NCI-H146 (cell line): ENCODE measurements around the gene GM2A.
"Not testable (repeated sequence)": the region's sequence is repeated elsewhere in the genome, so short reads cannot be mapped to it uniquely, and the experiment has no call there.

Source experiments
- DNase-seq: peaks from one replicate; lab custom pipeline; 2025; lab: John Stamatoyannopoulos, UW

The GM2A gene

GRCh38 chr5:151253605-151253950, 593 bp downstream of the GM2A start:
- no peak for DNase-seq

DNA sequence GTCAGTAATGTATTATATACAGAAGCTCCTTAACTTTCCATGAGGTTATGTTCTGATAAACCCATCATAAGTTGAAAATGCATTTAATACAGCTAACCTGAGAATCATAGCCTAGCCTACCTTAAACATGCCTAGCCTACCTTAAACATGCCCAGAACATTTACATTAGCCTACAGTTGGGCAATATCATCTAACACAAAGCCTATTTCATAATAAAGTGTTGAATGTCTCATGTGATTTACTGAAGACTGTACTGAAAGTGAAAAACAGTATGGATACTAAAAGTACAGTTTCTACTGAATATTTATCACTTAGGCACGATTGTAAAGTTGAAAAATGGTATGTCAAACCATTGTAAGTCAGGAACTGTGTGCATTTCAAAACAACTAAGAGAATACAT, 1.6 kb downstream of the GM2A start:
- DNase-seq, result no peak

DNA sequence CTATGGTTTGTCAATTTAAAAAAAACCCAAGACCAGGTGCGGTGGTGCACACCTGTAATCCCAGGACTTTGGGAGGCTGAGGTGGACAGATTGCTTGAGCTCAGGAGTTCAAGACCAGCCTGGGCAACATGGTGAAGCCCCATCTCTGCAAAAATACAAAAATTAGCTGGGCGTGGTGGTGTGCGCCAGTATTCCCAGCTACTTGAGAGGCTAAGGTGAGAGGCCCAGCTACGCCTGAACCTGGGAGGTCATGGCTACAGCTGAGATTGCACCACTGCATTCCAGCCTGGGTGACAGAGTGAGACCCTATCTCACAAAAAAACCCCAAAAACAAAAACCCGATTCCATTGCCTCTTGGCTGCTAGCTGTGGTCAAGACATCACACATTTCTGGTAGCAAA, 2.0 kb downstream of the GM2A start:
- not testable (repeated sequence) for DNase-seq

DNA sequence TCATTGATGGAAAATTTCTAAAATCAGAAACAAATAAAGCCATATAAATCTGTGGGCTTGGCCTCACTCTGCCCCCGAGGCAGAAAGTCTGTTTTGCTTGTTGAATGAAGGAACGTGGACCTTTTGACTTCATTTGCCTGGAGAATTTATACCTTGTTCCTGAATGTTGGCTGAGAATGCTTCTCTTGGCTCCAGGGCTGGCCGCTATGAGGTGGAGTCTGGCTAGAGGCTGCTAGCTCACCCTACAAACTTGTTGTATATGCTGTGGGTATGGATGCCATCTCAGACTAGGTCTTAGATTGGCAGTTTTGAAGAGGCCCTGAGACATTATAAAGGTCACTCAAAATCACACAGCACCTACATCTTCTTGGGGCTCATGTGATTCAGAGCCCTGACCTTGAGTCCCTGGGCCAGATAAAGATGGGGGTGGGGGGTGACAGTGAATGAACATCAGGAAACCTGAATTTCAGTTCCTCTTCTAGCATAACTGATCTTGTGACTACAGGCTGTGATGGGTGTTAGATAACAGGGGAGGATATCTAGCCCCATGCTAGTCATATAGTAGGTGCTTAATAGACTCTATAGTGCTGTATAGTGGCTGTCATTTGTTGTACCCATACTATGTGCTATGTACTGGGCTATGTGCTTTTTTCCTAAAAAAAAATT, 2.8 kb downstream of the GM2A start:
- DNase-seq, result no peak

- no peak for DNase-seq
Observed at GRCh38 chr5:151257731-151258181, 4.8 kb downstream of the GM2A start.

- no peak for DNase-seq
Observed at GRCh38 chr5:151258201-151258611, 5.2 kb downstream of the GM2A start.

DNA sequence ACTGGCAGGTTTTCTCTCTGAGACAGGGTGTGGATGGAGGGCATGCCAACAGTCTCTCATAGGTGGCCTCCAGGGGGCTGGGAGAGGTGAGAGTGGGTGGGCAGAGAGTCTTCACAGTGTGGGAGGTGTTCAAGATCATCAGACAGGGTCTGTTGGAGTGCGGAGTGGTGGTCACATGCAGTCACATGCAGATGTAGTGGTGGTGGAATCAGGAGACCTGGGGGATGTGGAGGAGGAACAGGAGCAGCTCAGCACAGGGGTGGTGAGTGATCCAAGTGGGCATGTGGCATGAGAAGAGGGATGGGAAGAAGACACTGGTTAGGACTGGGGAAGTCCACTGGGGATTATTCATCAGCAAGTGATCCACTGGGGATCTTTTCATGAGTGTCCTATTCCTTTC, 5.8 kb downstream of the GM2A start:
- no peak for DNase-seq

DNA sequence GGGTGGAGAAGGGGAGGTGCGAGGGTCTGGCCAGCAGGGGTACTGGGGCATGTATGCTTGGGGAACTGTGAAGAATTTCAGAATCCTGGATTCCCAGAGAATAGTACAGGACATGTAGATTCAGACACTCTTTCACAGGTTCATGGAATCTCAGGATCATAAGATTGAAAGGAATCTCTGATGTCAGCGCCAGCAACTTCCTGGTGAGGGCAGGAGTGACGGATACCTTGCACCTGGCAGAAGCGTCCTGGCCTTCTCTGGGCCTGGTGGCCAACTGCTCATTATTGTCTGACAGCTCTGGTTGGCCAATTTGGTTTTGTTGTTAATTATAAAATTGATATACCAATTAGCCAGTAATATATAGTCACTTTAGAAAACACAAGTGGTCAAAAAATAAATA, 6.9 kb downstream of the GM2A start:
- no peak for DNase-seq

GRCh38 chr5:151262532-151262931, 9.5 kb downstream of the GM2A start:
- no peak for DNase-seq

- DNase-seq, result no peak
Observed at GRCh38 chr5:151264113-151264512, 11.1 kb downstream of the GM2A start.

- DNase-seq, result no peak
Observed at GRCh38 chr5:151267491-151268260, 14.7 kb downstream of the GM2A start.

GRCh38 chr5:151270599-151270998, 17.6 kb downstream of the GM2A start:
- DNase-seq, result no peak

DNA sequence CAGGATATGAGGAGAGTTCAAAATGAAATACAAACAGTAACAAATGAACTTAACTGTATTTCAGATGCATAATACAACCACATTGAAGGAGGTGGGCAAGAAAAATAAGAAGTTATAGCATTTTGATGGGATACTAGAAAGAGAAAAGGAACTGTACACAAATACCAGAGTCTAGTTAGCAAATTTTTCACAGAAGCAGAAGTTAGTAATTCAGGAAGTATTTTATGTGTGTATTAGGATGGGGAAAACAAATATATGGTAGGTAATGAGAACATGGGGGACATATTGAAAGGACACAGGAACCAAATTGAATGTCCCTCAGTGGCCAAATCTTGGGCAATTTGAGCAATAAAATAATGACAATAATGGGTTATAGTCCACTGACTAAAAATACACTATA, 18.4 kb downstream of the GM2A start:
- DNase-seq, result no peak

DNA sequence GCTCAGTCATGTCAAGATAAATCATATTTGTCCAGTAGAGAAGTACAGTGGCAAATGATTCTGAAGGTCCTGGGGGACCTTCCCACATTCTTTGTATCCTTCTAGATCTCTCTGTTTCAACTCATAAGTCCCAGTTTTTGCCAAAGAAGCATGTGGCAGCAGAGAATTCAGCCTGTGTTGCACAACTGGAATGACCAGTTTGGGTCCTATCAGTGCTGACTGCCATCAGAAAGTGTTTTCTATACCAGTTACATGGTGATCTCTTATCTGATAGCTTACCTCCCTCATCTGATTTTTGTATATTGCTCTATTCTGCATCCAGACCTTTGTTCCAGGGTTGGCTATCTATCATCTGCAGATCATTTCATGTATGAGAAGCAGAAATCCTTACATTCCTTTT, 21.7 kb downstream of the GM2A start:
- DNase-seq, result no peak

- no peak for DNase-seq
Observed at GRCh38 chr5:151275803-151276202, 22.8 kb downstream of the GM2A start.

DNA sequence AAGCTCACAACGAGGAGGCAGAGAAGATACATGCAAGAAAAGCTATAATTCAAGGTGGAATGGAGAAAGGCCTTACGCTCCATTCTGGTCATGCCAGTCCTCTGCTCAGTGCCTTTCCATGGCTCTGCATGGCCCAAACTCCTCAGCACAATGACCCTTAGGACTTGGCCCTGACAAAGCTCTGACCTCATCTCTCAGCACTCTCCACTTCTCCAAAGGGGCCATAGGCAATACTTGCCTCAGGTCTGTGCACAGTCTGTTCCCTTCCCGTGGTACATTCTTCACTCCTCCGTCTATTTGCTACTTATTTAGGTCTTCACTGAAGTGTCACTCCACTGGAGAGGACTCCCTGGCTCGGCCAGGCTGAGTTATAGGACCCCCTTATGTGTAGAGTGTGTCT, 25.9 kb downstream of the GM2A start:
- no peak for DNase-seq

DNA sequence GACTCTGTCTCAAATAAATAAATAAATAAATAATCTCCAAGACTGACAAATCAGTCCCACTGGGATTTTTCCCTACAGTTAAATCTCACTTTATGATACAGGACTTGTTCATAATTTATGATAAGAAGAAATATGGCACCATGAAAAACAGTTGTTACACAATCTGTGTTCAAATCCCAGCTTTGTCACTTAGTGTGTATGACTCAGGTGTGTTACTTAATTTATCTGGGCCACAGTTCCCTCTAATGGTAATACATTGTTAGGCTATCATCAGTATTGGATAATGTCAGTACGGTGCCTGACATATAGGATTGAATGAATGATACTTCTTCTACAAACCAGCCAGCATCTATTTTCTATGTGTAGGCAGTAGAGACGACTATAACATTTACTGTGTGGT, 27.5 kb downstream of the GM2A start:
- no peak for DNase-seq

DNA sequence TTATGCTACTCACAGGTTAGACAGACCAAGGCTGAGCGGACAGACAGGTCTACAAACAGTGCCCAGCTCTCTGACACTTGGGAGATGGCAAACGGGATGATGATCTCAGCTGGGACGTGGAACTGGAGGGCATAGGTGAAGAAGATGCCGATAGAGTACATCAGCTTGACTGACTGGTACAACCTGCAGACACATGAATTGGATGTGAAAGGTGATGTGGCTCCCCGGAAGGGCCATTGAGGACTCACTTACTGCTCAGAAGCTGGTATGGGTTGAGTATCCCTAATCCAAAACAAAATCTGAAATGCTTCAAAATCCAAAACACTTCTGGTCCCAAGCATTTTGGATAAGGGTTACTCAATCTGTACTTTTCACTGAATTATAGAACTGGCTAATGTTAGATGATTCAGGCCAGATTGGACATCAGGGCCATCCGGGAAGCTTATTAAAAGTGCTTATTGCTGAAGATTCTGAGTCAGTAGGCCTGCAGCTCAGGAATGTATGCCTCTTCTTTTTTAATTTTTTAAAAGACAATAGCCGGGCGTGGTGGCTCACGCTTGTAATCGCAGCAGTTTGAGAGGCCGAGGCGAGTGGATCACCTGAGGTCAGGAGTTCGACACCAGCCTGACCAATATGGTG, 28.1 kb downstream of the GM2A start:
- no peak for DNase-seq

- no peak for DNase-seq
Observed at GRCh38 chr5:151283120-151283825, 30.3 kb downstream of the GM2A start.

GRCh38 chr5:151284392-151284967, 31.5 kb downstream of the GM2A start:
- no peak for DNase-seq

DNA sequence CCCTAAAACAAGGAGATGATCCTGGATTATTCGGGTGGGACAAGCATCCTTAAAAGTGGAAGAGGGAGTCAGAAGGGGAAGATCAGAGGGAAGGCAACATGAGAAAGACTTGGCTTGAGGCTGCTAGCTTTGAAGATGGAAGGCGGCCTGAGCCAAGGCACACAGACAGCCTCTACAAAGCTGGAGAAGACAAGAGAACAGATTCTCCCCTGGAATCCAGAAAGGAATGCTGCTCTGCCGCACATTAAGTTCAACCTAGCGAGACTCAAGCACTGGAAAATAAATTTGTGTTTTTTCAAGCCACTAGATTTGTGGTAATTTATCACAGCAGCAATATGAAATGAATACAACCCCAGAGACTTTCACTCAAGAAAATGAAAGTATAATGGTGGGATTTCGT, 32.7 kb downstream of the GM2A start:
- no peak for DNase-seq

DNA sequence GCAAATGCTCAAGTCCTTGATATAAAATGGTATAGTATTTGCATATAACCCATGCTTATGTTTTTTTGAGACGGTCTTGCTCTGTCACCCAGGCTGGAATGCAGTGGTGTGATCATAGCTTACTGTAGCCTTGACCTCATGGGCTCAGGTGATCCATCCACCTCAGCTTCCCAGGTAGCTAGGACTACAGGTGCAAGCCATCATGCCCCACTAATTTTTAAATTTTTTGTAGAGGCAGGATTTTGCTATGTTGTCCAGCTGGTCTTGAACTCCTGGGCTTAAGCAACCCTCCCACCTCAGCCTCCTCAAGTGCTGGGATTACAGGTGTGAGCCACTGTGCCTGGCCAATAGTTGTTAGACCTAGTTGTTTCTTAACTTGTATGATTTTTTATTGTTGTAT, 33.3 kb downstream of the GM2A start:
- no peak for DNase-seq
